SKM-1 treated with dmso at 0.1 percent for 144 hours (cell line): ENCODE measurements around the gene C19orf47.
A peak's percentile ranks its signal among the peaks of the same experiment; 100 is the strongest.

Experiments
- DNase-seq: peaks from one replicate; lab custom pipeline; 2025; ENCODE audit not compliant: unreplicated experiment; lab: John Stamatoyannopoulos, UW

C19orf47 gene

GRCh38 chr19:40321076-40321475 is 27.1 kb downstream of the C19orf47 start:
- no peak for DNase-seq

- no peak for DNase-seq
These were observed 27.6 kb downstream of the C19orf47 start for GRCh38 chr19:40320558-40320935.

GRCh38 chr19:40317338-40317737 is 30.9 kb downstream of the C19orf47 start:
- no peak for DNase-seq

- DNase-seq, result no peak
These were observed 32.3 kb downstream of the C19orf47 start for GRCh38 chr19:40315812-40316470.

GRCh38 chr19:40314656-40315055 is 33.5 kb downstream of the C19orf47 start:
- DNase-seq, result peak; percentile 33

GRCh38 chr19:40313229-40313983 is 34.8 kb downstream of the C19orf47 start:
- no peak for DNase-seq

- no peak for DNase-seq
These were observed 35.7 kb downstream of the C19orf47 start for GRCh38 chr19:40312533-40312932.

- DNase-seq, result no peak
These were observed 38.5 kb downstream of the C19orf47 start for GRCh38 chr19:40309666-40310065.

- peak; percentile 80 for DNase-seq
These were observed 42.8 kb downstream of the C19orf47 start for GRCh38 chr19:40305403-40305802.

GRCh38 chr19:40304306-40304705 is 43.9 kb downstream of the C19orf47 start:
- no peak for DNase-seq

- DNase-seq, result no peak
These were observed 44.4 kb downstream of the C19orf47 start for GRCh38 chr19:40303765-40304164.

- DNase-seq, result no peak
These were observed 45.8 kb downstream of the C19orf47 start for GRCh38 chr19:40302224-40303011.

- no peak for DNase-seq
These were observed 47.5 kb downstream of the C19orf47 start for GRCh38 chr19:40300668-40301067.

GRCh38 chr19:40298026-40298425 is 50.2 kb downstream of the C19orf47 start:
- no peak for DNase-seq

- DNase-seq, result no peak
These were observed 53.6 kb downstream of the C19orf47 start for GRCh38 chr19:40294560-40294959.

GRCh38 chr19:40286971-40287421 is 61.2 kb downstream of the C19orf47 start:
- DNase-seq, result no peak

GRCh38 chr19:40286235-40286970 is 61.8 kb downstream of the C19orf47 start:
- DNase-seq, result no peak

GRCh38 chr19:40285353-40286234 is 62.6 kb downstream of the C19orf47 start:
- DNase-seq, result peak; percentile 100

GRCh38 chr19:40284501-40285352 is 63.5 kb downstream of the C19orf47 start, which contains the start of gene AKT2:
AKT2 (minus strand) TSS chr19:40285345; CDS start chr19:40265267, 20,078 bp downstream.
- DNase-seq, result no peak
